Ascending aorta (tissue), 2 donors: ENCODE results near the gene NKX2-2. TPM values are rescaled to one million over a fixed set of nuclear protein-coding genes. Genes with fewer than 3 reads are reported as not detected.

Experiments used
- DNase-seq, 2 donors: peaks; one replicate each; pipeline ENCODE4 v3.0.0-alpha.2; 2019; ENCODE audit warnings: low spot score in 2 of 2
- H3K27ac ChIP-seq, 2 donors: fragments of 200-600 bp; sonication (generic); one replicate each; pipeline ENCODE4 v1.5.1; 2016 to 2017; ENCODE audit warnings: mild to moderate bottlenecking in 1 of 2
- H3K27me3 ChIP-seq: fragments of 200-600 bp; sonication (generic); one replicate; pipeline ENCODE4 v1.5.1; 2017
- H3K36me3 ChIP-seq, 2 donors: fragments of 200-600 bp; sonication (generic); one replicate each; pipeline ENCODE4 v1.5.1; 2016
- H3K4me1 ChIP-seq, 2 donors: fragments of 200-600 bp; sonication (generic); one replicate each; pipeline ENCODE4 v1.5.1; 2016 to 2017; ENCODE audit warnings: mild to moderate bottlenecking in 1 of 2
- H3K4me3 ChIP-seq, 2 donors: fragments of 200-600 bp; sonication (generic); one replicate each; pipeline ENCODE4 v1.5.1; 2016 to 2017; ENCODE audit warnings: mild to moderate bottlenecking in 1 of 2
- H3K9me3 ChIP-seq, 2 donors: fragments of 200-600 bp; sonication (generic); one replicate each; pipeline ENCODE4 v1.5.1; 2016
- intact Hi-C: fragments of 100-400 bp; cut with DNase I; formaldehyde crosslinking; loops from one replicate; pipeline ENCODE4 v1.15.1; 2023
- total RNA-seq: library from RNA; depleted of rRNA; stranded (reverse); fragments of >200 nt; gene quantifications from one replicate; pipeline ENCODE4 v1.1.0, GENCODE V29; 2016
- TF ChIP-seq, protein P1 (sequence below), 3 experiments: fragments of 200-600 bp in 2 of 3; fragments of 450-650 bp in 1 of 3; sonication (generic) in 2 of 3; IDR thresholded peaks; one replicate each; pipeline ENCODE4 v1.5.1; 2016 to 2019; ENCODE audit warnings: antibody characterized with exemption in 3 of 3, mild to moderate bottlenecking in 1 of 3, moderate library complexity in 1 of 3

The NKX2-2 gene
- total RNA-seq, 1 donor from 2014 or later = not detected

DNA sequence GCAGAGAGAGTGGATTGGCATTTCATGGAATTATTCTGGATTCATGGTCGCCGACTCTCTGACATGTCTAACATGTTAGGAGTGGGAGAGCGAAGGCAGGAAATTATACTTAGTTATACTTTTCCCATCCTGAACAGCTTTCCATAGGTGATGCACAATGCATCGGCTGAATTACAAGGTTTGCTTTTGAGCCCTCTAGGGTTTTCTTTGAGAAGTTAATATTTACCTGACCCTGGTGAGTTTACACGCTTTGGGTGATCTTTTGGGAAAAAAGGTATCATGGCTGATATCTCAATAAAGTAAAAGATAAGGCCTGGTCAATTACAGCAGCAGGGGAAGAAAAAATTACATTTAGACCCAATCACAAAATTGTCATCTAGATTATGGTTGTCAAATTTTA lies 14.0 kb upstream of the NKX2-2 start:
- intact Hi-C loops = no loop called here
- H3K27ac ChIP-seq = no peak overlapping the region
- H3K27me3 ChIP-seq = no peaks in the 10 kb centered on the region

GRCh38 chr20:21526776-21527175 lies 12.9 kb upstream of the NKX2-2 start:
- TF ChIP-seq, protein P1, sequence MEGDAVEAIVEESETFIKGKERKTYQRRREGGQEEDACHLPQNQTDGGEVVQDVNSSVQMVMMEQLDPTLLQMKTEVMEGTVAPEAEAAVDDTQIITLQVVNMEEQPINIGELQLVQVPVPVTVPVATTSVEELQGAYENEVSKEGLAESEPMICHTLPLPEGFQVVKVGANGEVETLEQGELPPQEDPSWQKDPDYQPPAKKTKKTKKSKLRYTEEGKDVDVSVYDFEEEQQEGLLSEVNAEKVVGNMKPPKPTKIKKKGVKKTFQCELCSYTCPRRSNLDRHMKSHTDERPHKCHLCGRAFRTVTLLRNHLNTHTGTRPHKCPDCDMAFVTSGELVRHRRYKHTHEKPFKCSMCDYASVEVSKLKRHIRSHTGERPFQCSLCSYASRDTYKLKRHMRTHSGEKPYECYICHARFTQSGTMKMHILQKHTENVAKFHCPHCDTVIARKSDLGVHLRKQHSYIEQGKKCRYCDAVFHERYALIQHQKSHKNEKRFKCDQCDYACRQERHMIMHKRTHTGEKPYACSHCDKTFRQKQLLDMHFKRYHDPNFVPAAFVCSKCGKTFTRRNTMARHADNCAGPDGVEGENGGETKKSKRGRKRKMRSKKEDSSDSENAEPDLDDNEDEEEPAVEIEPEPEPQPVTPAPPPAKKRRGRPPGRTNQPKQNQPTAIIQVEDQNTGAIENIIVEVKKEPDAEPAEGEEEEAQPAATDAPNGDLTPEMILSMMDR (IDR thresholded peaks at IDR 0.05) = no peak
- Histone ChIP-seq H3K36me3 (no peaks in the 10 kb centered on the region), H3K9me3 (no peaks in the 10 kb centered on the region), H3K4me1 (peaks cover 0 to 5% of the 10 kb centered on the region in 2 donors), H3K27ac (no peak overlapping the region), H3K4me3 (no peak overlapping the region), H3K27me3 (peaks cover 7% of the 10 kb centered on the region)
- DNase-seq = no peak
- intact Hi-C loops = no loop called here

More for the DNA sequence above, 14.0 kb upstream of the NKX2-2 start:
- TF ChIP-seq, protein P1 (IDR thresholded peaks at IDR 0.05) = no peak
- Histone ChIP-seq H3K9me3 (no peaks in the 10 kb centered on the region), H3K36me3 (no peaks in the 10 kb centered on the region), H3K4me3 (no peak overlapping the region), H3K4me1 (no peaks in the 10 kb centered on the region)
- DNase-seq = no peak

DNA sequence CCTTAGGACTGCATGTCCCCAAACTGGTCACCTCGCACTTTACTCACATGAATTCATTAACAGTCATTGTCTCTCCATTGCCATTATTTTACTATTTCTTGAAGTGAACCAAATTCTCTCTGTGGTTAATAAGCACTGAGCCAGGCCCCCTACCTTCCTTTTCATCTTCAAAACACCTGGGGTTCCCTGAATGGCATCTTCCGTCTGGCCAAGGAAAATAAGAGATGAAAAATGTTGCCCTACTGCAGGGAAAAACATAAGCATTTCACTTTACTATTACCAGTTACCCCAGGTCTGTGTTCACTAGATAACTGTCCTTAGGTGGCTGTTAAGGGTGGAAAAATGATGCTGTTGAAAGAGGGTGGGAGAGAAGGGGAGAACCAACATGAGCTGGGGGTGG lies 10.0 kb upstream of the NKX2-2 start:
- Histone ChIP-seq H3K27me3 (peaks cover 13% of the 10 kb centered on the region), H3K4me3 (no peak overlapping the region), H3K9me3 (no peaks in the 10 kb centered on the region), H3K4me1 (peaks cover 0 to 6% of the 10 kb centered on the region in 2 donors), H3K27ac (no peak overlapping the region), H3K36me3 (no peaks in the 10 kb centered on the region)
- TF ChIP-seq, protein P1 (IDR thresholded peaks at IDR 0.05) = no peak
- DNase-seq = no peak
- intact Hi-C loops = no loop called here

- no peak overlapping the region for H3K4me3 ChIP-seq
- no peaks in the 10 kb centered on the region for H3K9me3 ChIP-seq
- DNase-seq = no peak
- H3K27ac ChIP-seq = no peak overlapping the region
- peaks cover 0 to 6% of the 10 kb centered on the region in 2 donors for H3K4me1 ChIP-seq
- intact Hi-C loops = no loop called here
- TF ChIP-seq, protein P1 (IDR thresholded peaks at IDR 0.05) = no peak
- peaks cover 13% of the 10 kb centered on the region for H3K27me3 ChIP-seq
- no peaks in the 10 kb centered on the region for H3K36me3 ChIP-seq
Measured at GRCh38 chr20:21523281-21523868, 9.5 kb upstream of the NKX2-2 start.

DNA sequence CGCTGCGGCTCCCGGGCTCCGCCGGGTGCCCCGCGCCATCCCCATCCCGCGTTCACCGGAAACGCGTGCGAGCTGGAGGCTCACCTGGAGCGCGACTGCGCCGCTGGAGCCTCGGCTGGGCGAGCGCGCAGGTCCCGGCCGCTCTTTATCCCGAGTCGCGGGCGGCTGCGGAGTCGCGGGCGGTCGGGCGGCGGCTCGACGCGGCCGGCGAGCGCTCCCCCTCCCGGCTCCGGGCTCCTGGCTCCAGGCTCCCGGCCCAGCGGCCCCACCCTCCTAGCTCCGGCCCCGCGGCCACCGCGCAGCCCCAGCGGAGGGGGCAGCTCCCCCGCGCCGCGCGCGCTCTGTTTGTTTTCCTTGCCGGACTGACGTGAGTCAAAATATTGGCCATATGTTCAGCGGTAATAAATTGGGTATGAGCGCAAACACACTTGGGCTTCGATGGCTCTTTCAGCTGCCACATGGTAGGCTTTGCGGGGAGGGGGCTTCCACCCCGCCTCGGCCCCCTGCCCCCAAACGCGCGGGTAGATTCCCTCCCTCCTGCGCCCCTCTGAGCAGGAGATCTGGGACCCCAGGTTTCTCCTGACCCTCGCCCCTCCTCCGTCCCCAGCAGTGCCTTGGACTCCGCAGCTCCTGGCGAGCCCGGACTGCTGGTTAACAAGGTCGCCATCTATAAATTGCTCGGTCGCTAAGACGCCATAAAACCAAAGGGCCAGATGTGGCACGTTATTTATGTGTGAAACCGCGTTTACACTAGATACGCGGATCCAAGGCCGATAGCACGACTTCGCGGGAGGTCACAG lies 8.8 kb upstream of the NKX2-2 start:
- Histone ChIP-seq H3K4me1 (peaks cover 0 to 6% of the 10 kb centered on the region in 2 donors), H3K9me3 (no peaks in the 10 kb centered on the region), H3K27ac (no peak overlapping the region), H3K4me3 (peak overlapping the region in 1 of 2 donors; percentile 38), H3K36me3 (no peaks in the 10 kb centered on the region), H3K27me3 (peaks cover 13% of the 10 kb centered on the region)
- TF ChIP-seq, protein P1 (IDR thresholded peaks at IDR 0.05) = no peak
- DNase-seq = no peak
- intact Hi-C loops = no loop called here
